HepG2 (cell line): ENCODE data around the gene PRR15L. TPM values are rescaled to one million over a fixed set of nuclear protein-coding genes. Genes with fewer than 3 reads are reported as not detected.

Source experiments
- AGO2 ChIP-seq: fragments of 200-400 bp; formaldehyde crosslinking; optimal IDR thresholded peaks from 2 replicates; pipeline ENCODE3; 2017; ENCODE audit warnings: mild to moderate bottlenecking, low read depth, low read length, moderate library complexity
- IRF2 ChIP-seq: IDR thresholded peaks from 2 replicates; pipeline ENCODE4 v1.6.1; 2018; ENCODE audit warnings: missing genetic modification reagents, missing compliant biosample characterization
- POGZ ChIP-seq: sonication (generic); formaldehyde crosslinking; IDR thresholded peaks from 2 replicates; pipeline ENCODE4 v1.4.0; 2020; ENCODE audit warnings: mild to moderate bottlenecking, missing genetic modification reagents
- RFX3 ChIP-seq: IDR thresholded peaks from 2 replicates; pipeline ENCODE4 v1.6.1; 2016; ENCODE audit warnings: missing biosample characterization, missing genetic modification reagents
- SMAD1 ChIP-seq: sonication (generic); formaldehyde crosslinking; IDR thresholded peaks from 2 replicates; pipeline ENCODE4 v1.4.0; 2020; ENCODE audit warnings: missing genetic modification reagents, low read depth, mild to moderate bottlenecking, borderline replicate concordance
- SRSF4 ChIP-seq: fragments of 200-400 bp; formaldehyde crosslinking; IDR thresholded peaks from one replicate; pipeline ENCODE4 v1.6.1; 2018; ENCODE audit warnings: mild to moderate bottlenecking, low read depth, low read length, moderate library complexity; ENCODE audit not compliant: poor library complexity, severe bottlenecking
- WIZ ChIP-seq: sonication (generic); formaldehyde crosslinking; IDR thresholded peaks from 2 replicates; pipeline ENCODE4 v1.5.1; 2020; ENCODE audit warnings: mild to moderate bottlenecking, missing genetic modification reagents
- ZBTB7B ChIP-seq: sonication (generic); formaldehyde crosslinking; IDR thresholded peaks from 2 replicates; pipeline ENCODE4 v1.4.0; 2020; ENCODE audit warnings: missing genetic modification reagents
- ZFP41 ChIP-seq: sonication (generic); formaldehyde crosslinking; IDR thresholded peaks from 2 replicates; pipeline ENCODE4 v1.4.0; 2020; ENCODE audit warnings: mild to moderate bottlenecking, missing genetic modification reagents, borderline replicate concordance
- ZNF530 ChIP-seq: sonication (generic); formaldehyde crosslinking; IDR thresholded peaks from 2 replicates; pipeline ENCODE4 v1.5.0; 2020; ENCODE audit warnings: low read depth, mild to moderate bottlenecking, missing genetic modification reagents
- ZNF619 ChIP-seq: sonication (generic); formaldehyde crosslinking; IDR thresholded peaks from 2 replicates; pipeline ENCODE4 v1.4.0; 2020; ENCODE audit warnings: mild to moderate bottlenecking, missing genetic modification reagents
- ZNF768 ChIP-seq: sonication (generic); formaldehyde crosslinking; IDR thresholded peaks from 2 replicates; pipeline ENCODE4 v1.4.0; 2020; ENCODE audit warnings: missing genetic modification reagents
- polyA plus RNA-seq, 8 experiments: library from polyadenylated mRNA; depleted of rRNA in 3 of 8; stranded (reverse) in 7 of 8; unstranded in 1 of 8; fragments of >200 nt; fragmentation: Illumina TruSeq in 4 of 8; extraction: Trizol in 4 of 8; gene quantifications; 2 replicates each; pipeline versions ENCODE4 v1.2.1 to v1.2.3, GENCODE V29; 2011 to 2016; ENCODE audit warnings: low read depth in 4 of 8, missing spikeins in 1 of 8, mixed read lengths in 1 of 8; ENCODE audit not compliant: insufficient read depth in 1 of 8
- total RNA-seq, 5 experiments: library from RNA; depleted of rRNA; stranded (reverse); fragments of >200 nt; fragmentation: Illumina TruSeq; extraction: Trizol; gene quantifications; 2 replicates each; pipeline ENCODE4 v1.2.3, GENCODE V29; 2016; ENCODE audit warnings: low read depth in 1 of 5
- TF ChIP-seq, protein P1 (sequence below), 2 experiments: fragments of 450-650 bp in 1 of 2; sonication (generic) in 1 of 2; formaldehyde crosslinking in 1 of 2; IDR thresholded peaks; 2 replicates each; pipeline versions ENCODE4 v1.6.1 to v1.8.0; 2016 to 2022; ENCODE audit warnings: antibody characterized with exemption in 1 of 2, mild to moderate bottlenecking in 1 of 2, missing genetic modification reagents in 1 of 2
- TF ChIP-seq, protein P2 (sequence below): sonication (generic); formaldehyde crosslinking; IDR thresholded peaks from 2 replicates; pipeline ENCODE4 v1.4.0; 2020; ENCODE audit warnings: missing genetic modification reagents, borderline replicate concordance
- TF ChIP-seq, protein P3 (sequence below): sonication (generic); formaldehyde crosslinking; IDR thresholded peaks from 2 replicates; pipeline ENCODE4 v1.9.0; 2021; ENCODE audit warnings: missing genetic modification reagents, mild to moderate bottlenecking, borderline replicate concordance

PRR15L gene
- total and polyA plus RNA-seq, 2 of the 13 experiments (the other 11 are each of a cell fraction or from before 2014, with no cell fraction given): 0.44 to 2.0 TPM

DNA sequence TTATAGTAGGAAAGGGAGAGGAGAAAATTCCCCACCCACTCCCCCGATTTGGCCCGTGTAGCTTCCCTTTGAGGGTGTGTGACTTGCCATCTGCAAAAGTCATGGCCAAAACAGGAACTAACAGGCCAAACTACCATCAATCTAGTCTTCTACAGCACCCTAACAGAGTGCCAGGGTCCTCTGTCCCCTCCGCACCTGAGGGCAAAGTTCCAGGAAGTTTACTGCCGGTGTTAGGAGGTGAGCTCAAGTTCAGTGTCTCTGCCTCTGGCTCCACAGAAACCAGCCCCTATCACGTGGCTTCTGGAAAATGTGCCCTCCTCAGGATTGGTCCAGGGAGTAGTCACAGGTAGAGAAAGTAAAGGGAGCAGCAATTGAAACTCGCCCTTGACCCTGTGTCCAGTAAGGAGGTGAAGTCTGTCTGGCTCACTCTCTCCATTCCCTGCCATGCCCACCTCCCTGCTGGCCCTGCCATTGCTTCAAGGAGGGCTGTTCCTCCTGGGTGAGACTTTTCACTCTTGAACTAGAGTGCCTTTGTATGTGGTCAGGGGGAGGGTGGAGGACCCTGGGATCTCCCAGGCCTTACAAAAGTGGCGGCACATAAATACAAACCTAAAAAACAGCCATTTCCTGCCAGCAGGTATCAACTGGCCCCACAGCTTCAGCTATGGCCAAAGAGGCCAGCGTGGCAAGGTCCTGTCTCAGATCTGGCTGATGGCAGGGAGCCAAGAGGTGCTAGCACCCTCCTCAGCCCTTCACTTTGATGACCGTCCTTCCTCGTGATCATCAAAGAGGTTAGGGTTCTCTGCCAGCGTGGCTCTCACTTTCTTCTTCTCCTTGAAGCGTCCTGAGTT lies 5.3 kb downstream of the PRR15L start (continued):
- TF ChIP-seq, protein P1, sequence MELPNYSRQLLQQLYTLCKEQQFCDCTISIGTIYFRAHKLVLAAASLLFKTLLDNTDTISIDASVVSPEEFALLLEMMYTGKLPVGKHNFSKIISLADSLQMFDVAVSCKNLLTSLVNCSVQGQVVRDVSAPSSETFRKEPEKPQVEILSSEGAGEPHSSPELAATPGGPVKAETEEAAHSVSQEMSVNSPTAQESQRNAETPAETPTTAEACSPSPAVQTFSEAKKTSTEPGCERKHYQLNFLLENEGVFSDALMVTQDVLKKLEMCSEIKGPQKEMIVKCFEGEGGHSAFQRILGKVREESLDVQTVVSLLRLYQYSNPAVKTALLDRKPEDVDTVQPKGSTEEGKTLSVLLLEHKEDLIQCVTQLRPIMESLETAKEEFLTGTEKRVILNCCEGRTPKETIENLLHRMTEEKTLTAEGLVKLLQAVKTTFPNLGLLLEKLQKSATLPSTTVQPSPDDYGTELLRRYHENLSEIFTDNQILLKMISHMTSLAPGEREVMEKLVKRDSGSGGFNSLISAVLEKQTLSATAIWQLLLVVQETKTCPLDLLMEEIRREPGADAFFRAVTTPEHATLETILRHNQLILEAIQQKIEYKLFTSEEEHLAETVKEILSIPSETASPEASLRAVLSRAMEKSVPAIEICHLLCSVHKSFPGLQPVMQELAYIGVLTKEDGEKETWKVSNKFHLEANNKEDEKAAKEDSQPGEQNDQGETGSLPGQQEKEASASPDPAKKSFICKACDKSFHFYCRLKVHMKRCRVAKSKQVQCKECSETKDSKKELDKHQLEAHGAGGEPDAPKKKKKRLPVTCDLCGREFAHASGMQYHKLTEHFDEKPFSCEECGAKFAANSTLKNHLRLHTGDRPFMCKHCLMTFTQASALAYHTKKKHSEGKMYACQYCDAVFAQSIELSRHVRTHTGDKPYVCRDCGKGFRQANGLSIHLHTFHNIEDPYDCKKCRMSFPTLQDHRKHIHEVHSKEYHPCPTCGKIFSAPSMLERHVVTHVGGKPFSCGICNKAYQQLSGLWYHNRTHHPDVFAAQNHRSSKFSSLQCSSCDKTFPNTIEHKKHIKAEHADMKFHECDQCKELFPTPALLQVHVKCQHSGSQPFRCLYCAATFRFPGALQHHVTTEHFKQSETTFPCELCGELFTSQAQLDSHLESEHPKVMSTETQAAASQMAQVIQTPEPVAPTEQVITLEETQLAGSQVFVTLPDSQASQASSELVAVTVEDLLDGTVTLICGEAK (IDR thresholded peaks at IDR 0.05): no peak
- TF ChIP-seq, protein P1 (CRISPR knock-in tag; IDR thresholded peaks at IDR 0.05): no peak
- TF ChIP-seq WIZ: no peak; the same call in 1 of the 2 replicates
- peak; percentile 82 for TF ChIP-seq POGZ (CRISPR knock-in tag)
- TF ChIP-seq ZFP41 (CRISPR knock-in tag): no peak
- peak; percentile 80 for TF ChIP-seq ZBTB7B (CRISPR knock-in tag)
- TF ChIP-seq, protein P2, sequence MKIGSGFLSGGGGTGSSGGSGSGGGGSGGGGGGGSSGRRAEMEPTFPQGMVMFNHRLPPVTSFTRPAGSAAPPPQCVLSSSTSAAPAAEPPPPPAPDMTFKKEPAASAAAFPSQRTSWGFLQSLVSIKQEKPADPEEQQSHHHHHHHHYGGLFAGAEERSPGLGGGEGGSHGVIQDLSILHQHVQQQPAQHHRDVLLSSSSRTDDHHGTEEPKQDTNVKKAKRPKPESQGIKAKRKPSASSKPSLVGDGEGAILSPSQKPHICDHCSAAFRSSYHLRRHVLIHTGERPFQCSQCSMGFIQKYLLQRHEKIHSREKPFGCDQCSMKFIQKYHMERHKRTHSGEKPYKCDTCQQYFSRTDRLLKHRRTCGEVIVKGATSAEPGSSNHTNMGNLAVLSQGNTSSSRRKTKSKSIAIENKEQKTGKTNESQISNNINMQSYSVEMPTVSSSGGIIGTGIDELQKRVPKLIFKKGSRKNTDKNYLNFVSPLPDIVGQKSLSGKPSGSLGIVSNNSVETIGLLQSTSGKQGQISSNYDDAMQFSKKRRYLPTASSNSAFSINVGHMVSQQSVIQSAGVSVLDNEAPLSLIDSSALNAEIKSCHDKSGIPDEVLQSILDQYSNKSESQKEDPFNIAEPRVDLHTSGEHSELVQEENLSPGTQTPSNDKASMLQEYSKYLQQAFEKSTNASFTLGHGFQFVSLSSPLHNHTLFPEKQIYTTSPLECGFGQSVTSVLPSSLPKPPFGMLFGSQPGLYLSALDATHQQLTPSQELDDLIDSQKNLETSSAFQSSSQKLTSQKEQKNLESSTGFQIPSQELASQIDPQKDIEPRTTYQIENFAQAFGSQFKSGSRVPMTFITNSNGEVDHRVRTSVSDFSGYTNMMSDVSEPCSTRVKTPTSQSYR (CRISPR knock-in tag): 0 out of 2 replicates have a peak, but pooled peaks have one; percentile 24
- no peak for TF ChIP-seq SRSF4
- peak; percentile 84; the same call in 1 of the 2 replicates for TF ChIP-seq SMAD1
- no peak for TF ChIP-seq RFX3
- TF ChIP-seq ZNF619 (CRISPR knock-in tag): peak; percentile 75; the same call in 1 of the 2 replicates
- no peak for TF ChIP-seq ZNF768 (CRISPR knock-in tag)
- peak; percentile 91 for TF ChIP-seq IRF2 (CRISPR knock-in tag)
- no peak for TF ChIP-seq AGO2
- TF ChIP-seq, protein P3, sequence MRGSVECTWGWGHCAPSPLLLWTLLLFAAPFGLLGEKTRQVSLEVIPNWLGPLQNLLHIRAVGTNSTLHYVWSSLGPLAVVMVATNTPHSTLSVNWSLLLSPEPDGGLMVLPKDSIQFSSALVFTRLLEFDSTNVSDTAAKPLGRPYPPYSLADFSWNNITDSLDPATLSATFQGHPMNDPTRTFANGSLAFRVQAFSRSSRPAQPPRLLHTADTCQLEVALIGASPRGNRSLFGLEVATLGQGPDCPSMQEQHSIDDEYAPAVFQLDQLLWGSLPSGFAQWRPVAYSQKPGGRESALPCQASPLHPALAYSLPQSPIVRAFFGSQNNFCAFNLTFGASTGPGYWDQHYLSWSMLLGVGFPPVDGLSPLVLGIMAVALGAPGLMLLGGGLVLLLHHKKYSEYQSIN (CRISPR knock-in tag): no peak
- no peak for TF ChIP-seq ZNF530 (CRISPR knock-in tag)
